B cell (primary cell): ENCODE data around the gene LCOR. TPM values are rescaled to one million over a fixed set of nuclear protein-coding genes. Genes with fewer than 3 reads are reported as not detected.

Experiments
- ATAC-seq: fragments of 200-7000 bp; cut with Tn5 transposase; one replicate; pipeline ENCODE4 v1.10.0; 2021; ENCODE audit warnings: low read depth, mild to moderate bottlenecking, moderate number of reproducible peaks, moderate library complexity
- CTCF ChIA-PET: fragments of 350-600 bp; sonication (Branson Sonifier 250); formaldehyde crosslinking; loops from one replicate; lab custom pipeline; 2021; ENCODE audit warnings: antibody characterized with exemption, inconsistent platforms; lab: Charles Lee
- POLR2A ChIA-PET: fragments of 350-600 bp; sonication (Branson Sonifier 250); formaldehyde crosslinking; loops from one replicate; lab custom pipeline; 2021; ENCODE audit warnings: antibody characterized with exemption; lab: Charles Lee
- DNase-seq: peaks from one replicate; pipeline ENCODE4 v3.0.0; 2013
- H2AFZ ChIP-seq: 2 replicates; pipeline ENCODE4 v1.6.1; 2012; ENCODE audit warnings: mild to moderate bottlenecking, low read depth, low read length; ENCODE audit not compliant: insufficient read depth, poor library complexity, severe bottlenecking
- H3K27ac ChIP-seq, 2 donors: 1 replicate in 1 of 2; 2 replicates in 1 of 2; pipeline ENCODE4 v1.5.1; 2012 to 2013; ENCODE audit warnings: low read length in 2 of 2, mild to moderate bottlenecking in 2 of 2, moderate library complexity in 1 of 2
- H3K27me3 ChIP-seq, 4 experiments: fragments of 200-600 bp in 1 of 4; sonication (generic) in 1 of 4; replicated peaks in 1 of 4; 1 replicate in 2 of 4; 2 replicates in 2 of 4; pipeline versions ENCODE4 v1.6.1 to v1.7.0; 2013 to 2016; ENCODE audit warnings: low read length in 3 of 4, mild to moderate bottlenecking in 2 of 4, mixed read lengths in 1 of 4, moderate library complexity in 1 of 4; ENCODE audit not compliant: insufficient read depth in 4 of 4, control insufficient read depth in 3 of 4; ENCODE audit errors: control extremely low read depth in 1 of 4
- H3K36me3 ChIP-seq, 2 experiments: replicated peaks in 1 of 2; 1 replicate in 1 of 2; 2 replicates in 1 of 2; pipeline versions ENCODE4 v1.6.1 to v1.7.1; 2013; ENCODE audit warnings: low read length in 1 of 2; ENCODE audit not compliant: insufficient read depth in 2 of 2, control insufficient read depth in 1 of 2; ENCODE audit errors: control extremely low read depth in 1 of 2, extremely low read depth in 1 of 2
- H3K4me1 ChIP-seq, 2 donors: fragments of 200-600 bp in 1 of 2; sonication (generic) in 1 of 2; 1 replicate in 1 of 2; 2 replicates in 1 of 2; pipeline versions ENCODE4 v1.5.1 to v1.6.1; 2013 to 2017; ENCODE audit warnings: low read length in 2 of 2; ENCODE audit not compliant: control insufficient read depth in 2 of 2, insufficient read depth in 2 of 2
- H3K4me2 ChIP-seq: replicated peaks from 2 replicates; pipeline ENCODE3; 2012; ENCODE audit warnings: mild to moderate bottlenecking, low read depth, low read length; ENCODE audit not compliant: poor library complexity, severe bottlenecking
- H3K4me3 ChIP-seq, 5 experiments: fragments of 200-600 bp in 1 of 5; sonication (generic) in 1 of 5; 1 replicate in 3 of 5; 2 replicates in 2 of 5; pipeline versions ENCODE4 v1.5.1 to v1.7.0; 2011 to 2016; ENCODE audit warnings: low read length in 4 of 5, mild to moderate bottlenecking in 4 of 5, low read depth in 2 of 5, control low read depth in 1 of 5, moderate library complexity in 1 of 5; ENCODE audit not compliant: insufficient read depth in 1 of 5; ENCODE audit errors: control extremely low read depth in 1 of 5, extremely low read depth in 1 of 5
- H3K79me2 ChIP-seq: fragments of 200-600 bp; sonication (generic); one replicate; pipeline ENCODE4 v1.6.0; 2016; ENCODE audit warnings: low read length; ENCODE audit not compliant: control insufficient read depth, insufficient read depth
- H3K9ac ChIP-seq: fragments of 200-600 bp; sonication (generic); 2 replicates; pipeline ENCODE4 v1.6.1; 2017; ENCODE audit warnings: mild to moderate bottlenecking, low read length, moderate library complexity
- H3K9me3 ChIP-seq, 3 donors: one replicate each; pipeline versions ENCODE4 v1.6.1 to v1.7.1; 2013; ENCODE audit warnings: low read length in 2 of 3; ENCODE audit not compliant: control insufficient read depth in 2 of 3, insufficient read depth in 1 of 3; ENCODE audit errors: control extremely low read depth in 1 of 3
- H4K20me1 ChIP-seq: 2 replicates; pipeline ENCODE4 v1.6.0; 2012; ENCODE audit warnings: mild to moderate bottlenecking, low read length; ENCODE audit not compliant: insufficient read depth, control insufficient read depth, poor library complexity, severe bottlenecking
- H3K27ac Mint-ChIP-seq: one replicate; pipeline ENCODE4 v1.8.0; 2021; ENCODE audit warnings: mixed read lengths
- H3K27me3 Mint-ChIP-seq: one replicate; pipeline ENCODE4 v1.8.0; 2021; ENCODE audit warnings: mixed read lengths
- H3K4me1 Mint-ChIP-seq: one replicate; pipeline ENCODE4 v1.8.0; 2021; ENCODE audit warnings: mixed read lengths
- H3K4me3 Mint-ChIP-seq: one replicate; pipeline ENCODE4 v1.8.0; 2021; ENCODE audit warnings: mixed read lengths
- H3K9me3 Mint-ChIP-seq: one replicate; pipeline ENCODE4 v1.8.0; 2022; ENCODE audit warnings: mixed read lengths; ENCODE audit not compliant: insufficient read depth
- EZH2 ChIP-seq: IDR thresholded peaks from 2 replicates; pipeline ENCODE4 v1.6.1; 2012; ENCODE audit warnings: borderline replicate concordance, low read depth, mild to moderate bottlenecking, moderate library complexity, low read length; ENCODE audit not compliant: insufficient read depth, poor library complexity, severe bottlenecking
- WGBS: methylation state at CpG from one replicate; pipeline ENCODE4 v1.1.5; 2013; ENCODE audit warnings: missing lambda C conversion rate; ENCODE audit not compliant: insufficient coverage; 5-methylcytosine and 5-hydroxymethylcytosine counted together
- intact Hi-C: fragments of 100-400 bp; cut with micrococcal nuclease; formaldehyde crosslinking; loops from one replicate; pipeline ENCODE4 v1.10.0; 2022
- polyA plus RNA-seq: library from polyadenylated mRNA; depleted of rRNA; stranded (reverse); fragments of >200 nt; gene quantifications from 2 replicates; pipeline ENCODE4 v1.2.3, GENCODE V29; 2012
- total RNA-seq, 2 donors: library from RNA; stranded (reverse); fragments of 120-200 nt in 1 of 2; gene quantifications; 1 replicate in 1 of 2; 2 replicates in 1 of 2; pipeline versions ENCODE4 v1.2.3 to v1.2.4, GENCODE V29; 2013 to 2022
- TF ChIP-seq, protein P1 (sequence below): fragments of 200-600 bp; IDR thresholded peaks from one replicate; pipeline ENCODE4 v1.8.0; 2022; ENCODE audit warnings: antibody characterized with exemption, mild to moderate bottlenecking

The LCOR gene
- total and polyA plus RNA-seq, 2 donors (not counting 1 experiment from before 2014, with no cell fraction given) = 5.1 to 70.0 TPM

DNA sequence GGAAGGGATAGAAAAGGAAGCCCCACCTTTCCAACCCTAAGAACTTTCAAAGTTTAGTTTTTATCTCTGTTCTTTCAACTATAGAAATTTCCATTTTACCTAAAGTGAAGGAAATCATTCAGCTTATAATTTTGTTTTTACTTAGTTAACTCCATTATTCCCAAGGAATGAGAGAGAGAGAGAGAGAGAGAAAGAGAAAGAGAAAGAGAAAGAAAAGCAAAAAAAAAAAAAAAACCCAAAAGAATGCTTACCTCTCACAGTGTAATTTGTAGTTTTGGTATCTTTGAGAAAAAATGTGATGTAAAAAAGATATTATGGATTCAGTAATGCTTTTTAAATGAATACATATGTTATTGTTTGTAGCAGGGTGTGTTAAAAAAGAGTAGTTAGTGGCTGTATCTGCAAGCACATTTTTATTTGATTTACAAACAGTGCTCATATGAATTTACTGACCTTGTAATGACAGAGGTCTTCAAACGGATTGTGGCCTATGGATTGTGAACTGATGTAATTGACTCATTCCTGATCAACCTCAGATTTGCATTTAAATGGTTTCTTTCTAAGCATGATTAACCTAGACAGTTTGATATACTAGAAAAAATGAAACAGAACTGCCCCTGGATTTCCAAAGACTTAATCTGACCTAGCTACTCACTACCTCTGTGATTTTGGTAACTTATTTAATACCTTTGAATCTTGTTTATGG lies 64.9 kb downstream of the LCOR start:
- H3K27ac ChIP-seq = no peak overlapping the region
- Mint-ChIP-seq H3K4me1 (peaks cover 47% of the 10 kb centered on the region), H3K27ac (no peak overlapping the region), H3K4me3 (no peak overlapping the region), H3K9me3 (peaks cover 3% of the 10 kb centered on the region), H3K27me3 (no peaks in the 10 kb centered on the region)
- H3K9ac ChIP-seq = peak overlapping the region; percentile 3
- POLR2A ChIA-PET = no interaction called here
- intact Hi-C loops = loop anchor here (10.0 kb wide), 1 partner anchor 52 kb away; no protein-coding TSS in a partner anchor
- H3K9me3 ChIP-seq = peaks cover 0 to 9% (median 7%) of the 10 kb centered on the region in 3 donors
- WGBS = no CpG with 5 or more reads among the region's 1 CpG
- H3K4me1 ChIP-seq = peaks cover 9 to 11% of the 10 kb centered on the region in 2 donors
- peaks cover 0 to 4% of the 10 kb centered on the region in 2 experiments for H3K36me3 ChIP-seq
- CTCF ChIA-PET = interaction anchor here (0.6 to 1.6 kb wide), 3 partner anchors 14 to 175 kb away, joined by 3 to 5 read pairs (median 4); no protein-coding TSS in a partner anchor
- no peak overlapping the region for H2AFZ ChIP-seq
- no peak overlapping the region for H3K4me2 ChIP-seq
- TF ChIP-seq, protein P1, sequence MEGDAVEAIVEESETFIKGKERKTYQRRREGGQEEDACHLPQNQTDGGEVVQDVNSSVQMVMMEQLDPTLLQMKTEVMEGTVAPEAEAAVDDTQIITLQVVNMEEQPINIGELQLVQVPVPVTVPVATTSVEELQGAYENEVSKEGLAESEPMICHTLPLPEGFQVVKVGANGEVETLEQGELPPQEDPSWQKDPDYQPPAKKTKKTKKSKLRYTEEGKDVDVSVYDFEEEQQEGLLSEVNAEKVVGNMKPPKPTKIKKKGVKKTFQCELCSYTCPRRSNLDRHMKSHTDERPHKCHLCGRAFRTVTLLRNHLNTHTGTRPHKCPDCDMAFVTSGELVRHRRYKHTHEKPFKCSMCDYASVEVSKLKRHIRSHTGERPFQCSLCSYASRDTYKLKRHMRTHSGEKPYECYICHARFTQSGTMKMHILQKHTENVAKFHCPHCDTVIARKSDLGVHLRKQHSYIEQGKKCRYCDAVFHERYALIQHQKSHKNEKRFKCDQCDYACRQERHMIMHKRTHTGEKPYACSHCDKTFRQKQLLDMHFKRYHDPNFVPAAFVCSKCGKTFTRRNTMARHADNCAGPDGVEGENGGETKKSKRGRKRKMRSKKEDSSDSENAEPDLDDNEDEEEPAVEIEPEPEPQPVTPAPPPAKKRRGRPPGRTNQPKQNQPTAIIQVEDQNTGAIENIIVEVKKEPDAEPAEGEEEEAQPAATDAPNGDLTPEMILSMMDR = no peak
- no peak for TF ChIP-seq EZH2
- no peak for DNase-seq
- H3K27me3 ChIP-seq = no peaks in the 10 kb centered on the region
- peaks cover 57% of the 10 kb centered on the region for H4K20me1 ChIP-seq
- peaks cover 96% of the 10 kb centered on the region for H3K79me2 ChIP-seq
- H3K4me3 ChIP-seq = no peak overlapping the region
- no peak for ATAC-seq

- no peak overlapping the region for H3K9ac ChIP-seq
- H3K27me3 Mint-ChIP-seq = no peaks in the 10 kb centered on the region
- ChIA-PET CTCF (no interaction called here), POLR2A (no interaction called here)
- intact Hi-C loops = no loop called here
- no peak overlapping the region for H3K27ac ChIP-seq
- no peaks in the 10 kb centered on the region for H3K9me3 Mint-ChIP-seq
- ATAC-seq (no peak), DNase-seq (no peak)
- H2AFZ ChIP-seq = no peak overlapping the region
- peaks cover 52% of the 10 kb centered on the region for H3K4me1 Mint-ChIP-seq
- no peak overlapping the region for H3K4me2 ChIP-seq
- H3K36me3 ChIP-seq = peaks cover 0 to 1% of the 10 kb centered on the region in 2 experiments
- peak overlapping the region; percentile 6 for H3K4me3 Mint-ChIP-seq
- 29% methylated on average over 1 of the region's 1 CpG for WGBS
- peaks cover 5 to 7% of the 10 kb centered on the region in 2 donors for H3K4me1 ChIP-seq
- TF ChIP-seq, protein P1 = no peak
- no peak for TF ChIP-seq EZH2
- peaks cover 0 to 7% (median 0%) of the 10 kb centered on the region in 3 donors for H3K9me3 ChIP-seq
- H3K4me3 ChIP-seq = no peak overlapping the region
- no peaks in the 10 kb centered on the region for H3K27me3 ChIP-seq
- peaks cover 89% of the 10 kb centered on the region for H3K79me2 ChIP-seq
- H3K27ac Mint-ChIP-seq = no peak overlapping the region
- H4K20me1 ChIP-seq = peaks cover 54% of the 10 kb centered on the region
Measured at GRCh38 chr10:96902117-96902516, 70.0 kb downstream of the LCOR start.
